Gastroesophageal sphincter (tissue), 3 donors: Measurements from ENCODE around the gene PARD3B.

Source experiments
- CTCF ChIP-seq, 4 experiments: fragments of 200-600 bp in 2 of 4; fragments of 450-650 bp in 2 of 4; sonication (generic) in 1 of 4; IDR thresholded peaks; one replicate each; pipeline ENCODE4 v1.5.1; 2017 to 2019; ENCODE audit warnings: antibody characterized with exemption in 4 of 4, mild to moderate bottlenecking in 2 of 4, moderate library complexity in 2 of 4
- EP300 ChIP-seq: sonication (generic); formaldehyde crosslinking; IDR thresholded peaks from one replicate; pipeline ENCODE4 v1.6.1; 2017; ENCODE audit warnings: antibody characterized with exemption, mild to moderate bottlenecking
- POLR2A ChIP-seq, 2 donors: fragments of 450-650 bp; IDR thresholded peaks; one replicate each; pipeline ENCODE4 v1.6.1; 2017; ENCODE audit warnings: antibody characterized with exemption in 2 of 2, mild to moderate bottlenecking in 2 of 2, moderate library complexity in 1 of 2
- POLR2AphosphoS5 ChIP-seq: sonication (generic); formaldehyde crosslinking; IDR thresholded peaks from one replicate; pipeline ENCODE4 v1.6.1; 2017; ENCODE audit warnings: antibody characterized with exemption

DNA sequence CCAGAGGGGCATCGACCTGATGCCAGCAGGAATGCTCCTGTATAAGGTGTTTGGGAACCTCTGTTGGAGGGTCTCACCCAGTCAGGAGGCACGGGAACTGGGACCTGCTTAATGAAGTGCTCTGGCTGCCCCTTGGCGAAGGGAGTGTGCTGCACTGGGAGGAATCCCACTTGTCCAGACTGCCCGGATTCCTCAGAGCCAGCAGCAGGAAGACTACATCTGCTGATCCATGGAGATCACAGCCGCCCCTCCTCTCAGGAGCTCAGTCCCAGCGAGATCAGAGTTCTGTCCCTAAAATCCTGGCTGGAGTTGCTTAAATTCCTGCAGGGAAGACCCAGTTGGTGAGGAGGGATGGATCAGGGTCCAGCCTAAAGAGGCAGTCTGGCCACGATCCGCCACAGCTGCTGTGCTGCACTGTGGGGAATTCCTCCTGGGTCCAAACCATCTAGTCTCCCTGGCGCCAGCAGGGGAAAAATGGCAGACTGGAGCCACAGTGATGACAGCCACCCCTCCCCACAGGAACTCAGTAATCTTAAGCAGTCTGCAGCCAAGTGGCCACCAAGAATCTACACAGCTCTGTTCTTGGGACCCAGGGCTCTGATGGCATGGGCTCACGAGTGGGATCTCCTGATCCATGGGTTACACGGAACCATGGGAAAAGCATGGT lies 1060.5 kb downstream of the PARD3B start:
- TF ChIP-seq CTCF (IDR thresholded peaks at IDR 0.05) (no peak), POLR2A (IDR thresholded peaks at IDR 0.05) (no peak), POLR2AphosphoS5 (no peak), EP300 (no peak)
